ENCODE data around the gene TSC1.

TSC1 gene

DNA sequence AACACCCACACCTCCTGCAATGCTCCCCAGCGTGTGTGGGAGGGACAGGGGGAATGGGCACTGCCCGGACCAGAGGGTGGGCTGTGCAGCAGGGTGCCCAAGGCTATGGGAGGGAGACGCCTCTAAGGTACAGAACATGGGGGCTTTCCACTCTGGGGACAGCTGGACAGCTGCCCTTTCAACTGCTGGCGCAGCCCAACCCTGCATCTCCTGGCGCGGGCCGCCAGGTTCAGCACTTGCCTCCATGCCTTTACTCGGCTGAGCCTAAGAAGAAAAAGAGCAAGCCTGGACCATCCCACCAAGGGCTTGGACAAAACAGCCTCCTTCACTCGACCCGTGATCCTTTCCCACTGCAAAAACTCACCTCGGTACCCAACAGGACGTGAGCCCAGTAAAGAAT, 81.3 kb downstream of the TSC1 start:
- DNase-seq (ENCODE audit: low read depth in 2 of 2): no peak

- DNase-seq (ENCODE audit: low read depth in 2 of 2): no peak
Measured at GRCh38 chr9:132862533-132862932, 81.9 kb downstream of the TSC1 start.

DNA sequence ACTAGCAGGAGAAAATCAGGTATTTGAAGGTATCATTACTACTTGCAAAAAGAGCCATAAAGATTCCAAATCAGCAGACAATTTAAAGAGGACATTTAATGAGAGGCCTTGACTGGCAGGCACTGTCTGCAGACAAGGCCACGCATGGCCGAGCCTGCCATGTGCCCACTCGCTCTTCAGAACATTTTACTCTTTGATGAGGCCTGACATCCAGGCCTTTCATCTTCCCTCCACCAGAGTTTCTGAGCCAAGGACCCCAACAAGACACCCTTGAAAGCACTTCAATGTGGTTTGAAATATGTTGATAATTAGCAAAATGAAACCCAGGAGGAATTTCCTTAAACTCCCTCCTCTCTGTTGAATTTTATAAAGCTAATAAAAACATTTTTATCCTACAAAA, 82.8 kb downstream of the TSC1 start:
- DNase-seq (ENCODE audit: low read depth in 2 of 2): no peak

- no peak for DNase-seq (ENCODE audit: low read depth in 2 of 2)
Measured at GRCh38 chr9:132858751-132859150, 85.7 kb downstream of the TSC1 start.

- no peak for DNase-seq (ENCODE audit: low read depth in 2 of 2)
Measured at GRCh38 chr9:132857616-132858342, 86.6 kb downstream of the TSC1 start.

- no peak for DNase-seq (ENCODE audit: low read depth in 2 of 2)
Measured at GRCh38 chr9:132857031-132857430, 87.4 kb downstream of the TSC1 start.

DNA sequence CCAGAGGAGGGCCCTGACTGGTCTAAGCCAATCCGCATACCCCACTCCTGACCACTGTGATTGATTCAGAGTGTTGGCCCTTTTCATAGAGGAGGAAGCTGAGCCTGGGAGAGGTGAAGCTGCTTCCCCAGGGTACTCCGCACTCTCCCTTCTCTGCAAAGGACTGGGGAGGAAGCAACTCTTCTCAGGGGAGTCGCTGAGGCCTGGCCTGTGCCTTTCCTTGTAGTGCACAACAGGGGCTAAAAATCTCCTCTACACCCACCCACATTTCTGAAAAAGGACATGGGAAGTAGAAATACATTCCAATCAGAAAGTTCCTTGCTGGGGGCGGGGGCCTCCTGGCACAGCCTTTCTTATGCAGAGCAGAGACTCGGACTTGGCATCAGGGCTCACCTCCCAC, 88.5 kb downstream of the TSC1 start:
- no peak for DNase-seq (ENCODE audit: low read depth in 2 of 2)

DNA sequence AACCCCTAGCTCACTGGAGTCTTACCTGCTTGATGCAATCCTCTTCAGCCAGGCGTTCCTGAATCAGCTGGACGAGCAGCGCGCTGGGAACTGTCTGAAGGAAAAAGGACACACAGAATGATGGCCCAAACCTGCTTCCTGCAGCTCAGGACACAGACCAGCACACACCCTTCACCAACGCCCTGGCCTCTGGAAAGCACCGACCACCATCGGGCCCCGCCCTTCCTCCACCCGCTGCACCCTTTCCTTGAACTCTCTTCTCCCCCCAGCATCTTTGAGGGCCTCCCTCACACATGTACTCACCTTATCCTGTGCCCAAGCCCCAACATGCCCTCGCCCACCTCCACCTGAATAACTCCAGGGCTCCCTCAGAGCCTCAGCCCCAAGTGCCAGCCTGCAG, 89.6 kb downstream of the TSC1 start:
- DNase-seq (ENCODE audit: low read depth in 2 of 2): no peak

- DNase-seq (ENCODE audit: low read depth in 2 of 2): no peak
Measured at GRCh38 chr9:132853482-132853881, 90.9 kb downstream of the TSC1 start.

GRCh38 chr9:132849185-132849706, 95.2 kb downstream of the TSC1 start:
- no peak for DNase-seq (ENCODE audit: low read depth in 2 of 2)

DNA sequence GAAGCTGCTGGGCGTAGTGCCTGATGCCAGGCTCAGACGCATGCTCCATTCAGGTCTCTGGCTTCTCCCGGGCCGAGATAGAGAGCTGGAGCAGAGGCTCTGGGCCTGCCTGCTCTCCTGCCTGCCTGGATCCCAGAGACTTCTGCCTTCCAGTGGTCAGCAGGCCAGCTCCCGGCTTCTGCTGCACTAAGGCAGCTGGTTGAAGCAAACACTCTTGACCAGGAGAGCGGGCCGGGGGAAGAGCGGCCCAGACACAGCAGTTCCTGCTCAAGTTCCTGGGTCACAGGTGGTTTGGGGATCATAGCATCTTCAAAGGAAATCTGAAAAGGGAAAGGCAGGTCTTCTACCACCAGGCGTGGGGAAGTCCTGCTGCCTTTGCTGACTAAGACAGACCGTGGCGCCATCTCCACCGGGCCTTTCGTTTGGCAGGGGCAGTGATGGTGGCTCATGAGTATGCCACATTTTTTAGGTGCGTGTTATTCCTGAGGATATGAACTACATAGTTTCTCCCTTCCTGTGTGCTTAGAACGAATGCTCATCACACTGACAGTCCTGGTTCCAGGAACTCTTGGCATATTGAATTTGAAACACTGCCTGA, 97.4 kb downstream of the TSC1 start:
- DNase-seq (ENCODE audit: low read depth in 2 of 2): no peak

DNA sequence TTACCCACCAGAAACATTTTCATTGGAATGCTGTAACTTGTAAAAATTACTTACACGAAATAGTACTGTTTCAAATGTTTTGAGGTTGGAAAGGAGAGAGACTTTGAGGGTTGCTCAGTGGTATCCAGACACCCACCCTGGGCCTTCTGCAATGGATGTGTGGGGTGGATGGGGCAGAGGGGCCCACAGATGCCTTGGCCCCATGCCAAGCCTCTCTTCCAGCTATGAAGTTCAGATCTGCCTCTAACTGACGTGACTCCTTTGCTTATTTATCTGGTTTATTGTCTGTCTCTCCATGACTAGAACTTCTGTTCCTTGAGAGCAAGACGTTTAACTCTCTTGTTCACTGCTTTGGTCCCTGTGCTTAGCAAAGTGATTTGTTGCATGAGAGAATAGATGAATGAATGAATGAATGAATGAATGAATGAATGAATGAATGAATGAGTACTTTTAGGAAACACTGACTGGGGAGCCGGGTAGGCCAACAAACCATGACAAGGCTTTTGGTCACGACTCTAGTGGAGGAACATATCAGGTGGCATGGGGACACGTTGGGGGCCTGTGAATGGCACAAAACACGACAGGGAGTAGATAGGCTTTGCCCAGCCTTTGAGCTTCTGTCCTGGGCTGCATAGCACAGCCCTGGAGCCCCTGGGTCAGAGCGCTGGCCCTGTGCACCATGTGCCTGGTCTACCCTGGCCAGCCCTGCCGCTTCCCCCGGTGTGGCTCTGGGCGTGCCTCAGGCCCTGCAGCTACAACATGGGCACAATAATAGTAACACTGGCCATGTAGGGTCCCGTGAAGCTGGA, 98.1 kb downstream of the TSC1 start:
- DNase-seq (ENCODE audit: low read depth in 2 of 2): no peak

- no peak for DNase-seq (ENCODE audit: low read depth in 2 of 2)
Measured at GRCh38 chr9:132842124-132843044, 102.0 kb downstream of the TSC1 start.

Measured in stimulated activated CD4-positive, alpha-beta T cell treated with anti-CD3 and anti-CD28 coated beads, Interleukin-1b, Interleukin-23, amount 100 ng/mL, for 1 hour (primary cell).